NCI-H2107 treated with DMSO at 0.1 percent for 48 hours (cell line): ENCODE measurements around the gene INPP5D.

Source experiments
- DNase-seq: peaks from one replicate; lab custom pipeline; 2025; ENCODE audit not compliant: unreplicated experiment; lab: John Stamatoyannopoulos, UW

INPP5D gene

GRCh38 chr2:233032551-233033320 lies 27.4 kb upstream of the INPP5D start, which contains the start of gene NEU2:
TSS of gene NEU2 (plus strand) at chr2:233032672. CDS start at chr2:233032672, 0 bp downstream.
- no peak for DNase-seq

GRCh38 chr2:233033672-233034071 lies 26.5 kb upstream of the INPP5D start:
- DNase-seq, result no peak

GRCh38 chr2:233034091-233034882 lies 25.9 kb upstream of the INPP5D start:
- DNase-seq, result no peak

GRCh38 chr2:233035426-233036161 lies 24.5 kb upstream of the INPP5D start:
- no peak for DNase-seq

- DNase-seq, result no peak
Observed at GRCh38 chr2:233036162-233036838, 23.8 kb upstream of the INPP5D start.

- DNase-seq, result no peak
Observed at GRCh38 chr2:233037078-233037477, 23.1 kb upstream of the INPP5D start.

- DNase-seq, result no peak
Observed at GRCh38 chr2:233039212-233039845, 20.8 kb upstream of the INPP5D start.

- DNase-seq, result no peak
Observed at GRCh38 chr2:233039846-233040530, 20.2 kb upstream of the INPP5D start.

GRCh38 chr2:233040571-233040970 lies 19.6 kb upstream of the INPP5D start:
- no peak for DNase-seq

GRCh38 chr2:233041722-233042323 lies 18.3 kb upstream of the INPP5D start:
- DNase-seq, result no peak

GRCh38 chr2:233042549-233042948 lies 17.6 kb upstream of the INPP5D start:
- no peak for DNase-seq

- DNase-seq, result no peak
Observed at GRCh38 chr2:233044974-233045605, 15.1 kb upstream of the INPP5D start.

GRCh38 chr2:233047206-233047605 lies 12.9 kb upstream of the INPP5D start:
- DNase-seq, result no peak

GRCh38 chr2:233047667-233048066 lies 12.5 kb upstream of the INPP5D start:
- DNase-seq, result no peak

- DNase-seq, result no peak
Observed at GRCh38 chr2:233048569-233049193, 11.5 kb upstream of the INPP5D start.

GRCh38 chr2:233049194-233049761 lies 10.9 kb upstream of the INPP5D start:
- DNase-seq, result no peak

- DNase-seq, result no peak
Observed at GRCh38 chr2:233051241-233052149, 8.6 kb upstream of the INPP5D start.
